ENCODE data around the gene SLC27A3. TPM values are rescaled to one million over a fixed set of nuclear protein-coding genes. Genes with fewer than 3 reads are reported as not detected.

The SLC27A3 gene
- total RNA-seq (2022; extraction: Qiagen RNA extraction; ENCODE audit: low read depth): 0.91 to 2.4 TPM (median 1.6 TPM) in 5 replicates

GRCh38 chr1:153774780-153775457 lies at the start of gene SLC27A3:
Gene SLC27A3 (plus strand): TSS chr1:153775407. CDS start chr1:153775498, 91 bp downstream.

GRCh38 chr1:153727463-153728304 lies 47.5 kb upstream of the SLC27A3 start, which contains the start of gene INTS3:
Gene INTS3 (plus strand): TSS chr1:153728050. CDS start chr1:153728635, 585 bp downstream.

Other genes starting within 250 kb of the SLC27A3 start
- 3,721 to 4,200 TPM (median 3,795 TPM) in 5 replicates for gene S100A6, start 239.4 kb upstream of the SLC27A3 start, total RNA-seq (2022; extraction: Qiagen RNA extraction; ENCODE audit: low read depth)
- 0.87 to 1.4 TPM (median 1.1 TPM) in 5 replicates for gene S100A5, start 234.5 kb upstream of the SLC27A3 start, total RNA-seq (2022; extraction: Qiagen RNA extraction; ENCODE audit: low read depth)
- gene S100A4, start 229.6 kb upstream of the SLC27A3 start, total RNA-seq (2022; extraction: Qiagen RNA extraction; ENCODE audit: low read depth): 1,668 to 2,055 TPM (median 1,841 TPM) in 5 replicates
- 104 to 121 TPM (median 120 TPM) in 5 replicates for gene S100A3, start 226.1 kb upstream of the SLC27A3 start, total RNA-seq (2022; extraction: Qiagen RNA extraction; ENCODE audit: low read depth)
- 18.8 to 40.7 TPM (median 32.4 TPM) in 5 replicates for gene S100A2, start 209.6 kb upstream of the SLC27A3 start, total RNA-seq (2022; extraction: Qiagen RNA extraction; ENCODE audit: low read depth)
- gene S100A16, start 162.3 kb upstream of the SLC27A3 start, total RNA-seq (2022; extraction: Qiagen RNA extraction; ENCODE audit: low read depth): 527 to 623 TPM (median 604 TPM) in 5 replicates
- 0.29 to 0.82 TPM (median 0.52 TPM) in 5 replicates for gene S100A14, start 159.1 kb upstream of the SLC27A3 start, total RNA-seq (2022; extraction: Qiagen RNA extraction; ENCODE audit: low read depth)
- gene S100A13, start 147.9 kb upstream of the SLC27A3 start, total RNA-seq (2022; extraction: Qiagen RNA extraction; ENCODE audit: low read depth): 181 to 204 TPM (median 194 TPM) in 5 replicates
- 0.62 to 0.80 TPM (median 0.73 TPM) in 4 of 5 replicates, not detected in the other for gene S100A1, start 147.0 kb upstream of the SLC27A3 start, total RNA-seq (2022; extraction: Qiagen RNA extraction; ENCODE audit: low read depth)
- gene CHTOP, start 141.3 kb upstream of the SLC27A3 start, total RNA-seq (2022; extraction: Qiagen RNA extraction; ENCODE audit: low read depth): 68.2 to 85.8 TPM (median 80.9 TPM) in 5 replicates
- 55.9 to 63.8 TPM (median 59.8 TPM) in 5 replicates for gene SNAPIN, start 116.7 kb upstream of the SLC27A3 start, total RNA-seq (2022; extraction: Qiagen RNA extraction; ENCODE audit: low read depth)
- gene ILF2, start 104.4 kb upstream of the SLC27A3 start, total RNA-seq (2022; extraction: Qiagen RNA extraction; ENCODE audit: low read depth): 259 to 286 TPM (median 267 TPM) in 5 replicates
- 0.97 to 1.6 TPM (median 1.1 TPM) in 5 replicates for gene NPR1, start 96.7 kb upstream of the SLC27A3 start, total RNA-seq (2022; extraction: Qiagen RNA extraction; ENCODE audit: low read depth)
- 16.1 to 20.1 TPM (median 18.6 TPM) in 5 replicates for gene INTS3, start 47.4 kb upstream of the SLC27A3 start, total RNA-seq (2022; extraction: Qiagen RNA extraction; ENCODE audit: low read depth)
- 6.4 to 14.8 TPM (median 9.0 TPM) in 5 replicates for gene GATAD2B, start 147.6 kb downstream of the SLC27A3 start, total RNA-seq (2022; extraction: Qiagen RNA extraction; ENCODE audit: low read depth)
- 25.8 to 35.7 TPM (median 32.4 TPM) in 5 replicates for gene DENND4B, start 171.3 kb downstream of the SLC27A3 start, total RNA-seq (2022; extraction: Qiagen RNA extraction; ENCODE audit: low read depth)
- gene CRTC2, start 183.2 kb downstream of the SLC27A3 start, total RNA-seq (2022; extraction: Qiagen RNA extraction; ENCODE audit: low read depth): 30.1 to 40.4 TPM (median 37.5 TPM) in 5 replicates
- gene SLC39A1, start 188.1 kb downstream of the SLC27A3 start, total RNA-seq (2022; extraction: Qiagen RNA extraction; ENCODE audit: low read depth): 151 to 164 TPM (median 162 TPM) in 5 replicates
- 7.2 to 9.5 TPM (median 9.4 TPM) in 5 replicates for gene CREB3L4, start 192.5 kb downstream of the SLC27A3 start, total RNA-seq (2022; extraction: Qiagen RNA extraction; ENCODE audit: low read depth)
- gene JTB, start 202.3 kb downstream of the SLC27A3 start, total RNA-seq (2022; extraction: Qiagen RNA extraction; ENCODE audit: low read depth): 120 to 164 TPM (median 155 TPM) in 5 replicates
- 126 to 141 TPM (median 136 TPM) in 5 replicates for gene RAB13, start 210.9 kb downstream of the SLC27A3 start, total RNA-seq (2022; extraction: Qiagen RNA extraction; ENCODE audit: low read depth)
- gene RPS27, start 215.4 kb downstream of the SLC27A3 start, total RNA-seq (2022; extraction: Qiagen RNA extraction; ENCODE audit: low read depth): 4,264 to 8,287 TPM (median 4,398 TPM) in 5 replicates